RWPE2 (cell line): ENCODE results near the gene LPCAT3.

Experiments
- ATAC-seq: fragments of 200-7000 bp; cut with Tn5 transposase; 3 replicates; pipeline ENCODE4 v1.9.1; 2021; ENCODE audit warnings: low read depth
- DNase-seq: peaks from one replicate; pipeline ENCODE4 v3.0.0-alpha.2; 2020; ENCODE audit warnings: low spot score
- H3K27ac ChIP-seq: fragments of 450-650 bp; 2 replicates; pipeline ENCODE4 v1.5.1; 2017; ENCODE audit warnings: mild to moderate bottlenecking; ENCODE audit not compliant: poor library complexity, severe bottlenecking
- H3K27me3 ChIP-seq: fragments of 250-450 bp; sonication (Bioruptor Pico); 2 replicates; pipeline ENCODE4 v1.5.1; 2021; ENCODE audit warnings: mild to moderate bottlenecking, moderate library complexity; ENCODE audit not compliant: insufficient read depth, poor library complexity, severe bottlenecking
- H3K36me3 ChIP-seq: fragments of 250-450 bp; sonication (Bioruptor Pico); 2 replicates; pipeline ENCODE4 v1.5.1; 2020; ENCODE audit warnings: low read depth, mild to moderate bottlenecking, moderate library complexity
- H3K4me1 ChIP-seq: fragments of 250-450 bp; sonication (Bioruptor Pico); 2 replicates; pipeline ENCODE4 v1.5.1; 2021; ENCODE audit warnings: mild to moderate bottlenecking, moderate library complexity; ENCODE audit not compliant: insufficient read depth, poor library complexity, severe bottlenecking
- H3K4me3 ChIP-seq: fragments of 250-450 bp; sonication (Bioruptor Pico); 2 replicates; pipeline ENCODE4 v1.5.1; 2021; ENCODE audit warnings: mild to moderate bottlenecking, moderate library complexity; ENCODE audit not compliant: severe bottlenecking
- H3K9me3 ChIP-seq: fragments of 250-450 bp; sonication (Bioruptor Pico); 2 replicates; pipeline ENCODE4 v1.5.1; 2021; ENCODE audit warnings: mild to moderate bottlenecking, moderate library complexity; ENCODE audit not compliant: severe bottlenecking
- TF ChIP-seq, protein P1 (sequence below): fragments of 450-650 bp; IDR thresholded peaks from one replicate; pipeline ENCODE4 v1.5.1; 2017; ENCODE audit warnings: mild to moderate bottlenecking, moderate library complexity; ENCODE audit not compliant: poor library complexity, severe bottlenecking

The LPCAT3 gene

DNA sequence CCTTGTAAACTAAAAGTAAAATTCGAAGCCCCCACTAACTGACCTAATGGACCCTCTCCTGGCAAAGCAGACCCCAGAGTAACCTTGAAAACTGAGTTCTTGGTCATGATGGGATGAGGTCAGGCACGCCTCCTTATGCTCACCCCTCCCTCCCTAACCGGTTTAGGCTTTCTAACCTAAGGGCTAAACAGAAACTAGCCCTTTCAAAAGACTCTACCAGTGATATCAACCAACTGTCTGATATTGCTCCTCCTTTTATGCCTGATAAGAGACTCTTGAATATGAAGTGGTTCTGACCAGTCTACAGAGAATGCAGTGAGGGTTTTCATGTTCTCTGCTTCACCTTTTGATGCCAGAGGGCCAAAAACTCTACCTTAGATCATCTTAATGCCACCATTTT, 4.8 kb upstream of the LPCAT3 start:
- Histone ChIP-seq H3K27me3 (no peaks in the 10 kb centered on the region), H3K36me3 (no peaks in the 10 kb centered on the region), H3K4me3 (no peak overlapping the region), H3K4me1 (no peaks in the 10 kb centered on the region), H3K27ac (no peak overlapping the region), H3K9me3 (no peaks in the 10 kb centered on the region)
- no peak for ATAC-seq
- TF ChIP-seq, protein P1, sequence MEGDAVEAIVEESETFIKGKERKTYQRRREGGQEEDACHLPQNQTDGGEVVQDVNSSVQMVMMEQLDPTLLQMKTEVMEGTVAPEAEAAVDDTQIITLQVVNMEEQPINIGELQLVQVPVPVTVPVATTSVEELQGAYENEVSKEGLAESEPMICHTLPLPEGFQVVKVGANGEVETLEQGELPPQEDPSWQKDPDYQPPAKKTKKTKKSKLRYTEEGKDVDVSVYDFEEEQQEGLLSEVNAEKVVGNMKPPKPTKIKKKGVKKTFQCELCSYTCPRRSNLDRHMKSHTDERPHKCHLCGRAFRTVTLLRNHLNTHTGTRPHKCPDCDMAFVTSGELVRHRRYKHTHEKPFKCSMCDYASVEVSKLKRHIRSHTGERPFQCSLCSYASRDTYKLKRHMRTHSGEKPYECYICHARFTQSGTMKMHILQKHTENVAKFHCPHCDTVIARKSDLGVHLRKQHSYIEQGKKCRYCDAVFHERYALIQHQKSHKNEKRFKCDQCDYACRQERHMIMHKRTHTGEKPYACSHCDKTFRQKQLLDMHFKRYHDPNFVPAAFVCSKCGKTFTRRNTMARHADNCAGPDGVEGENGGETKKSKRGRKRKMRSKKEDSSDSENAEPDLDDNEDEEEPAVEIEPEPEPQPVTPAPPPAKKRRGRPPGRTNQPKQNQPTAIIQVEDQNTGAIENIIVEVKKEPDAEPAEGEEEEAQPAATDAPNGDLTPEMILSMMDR: no peak
- DNase-seq: no peak

DNA sequence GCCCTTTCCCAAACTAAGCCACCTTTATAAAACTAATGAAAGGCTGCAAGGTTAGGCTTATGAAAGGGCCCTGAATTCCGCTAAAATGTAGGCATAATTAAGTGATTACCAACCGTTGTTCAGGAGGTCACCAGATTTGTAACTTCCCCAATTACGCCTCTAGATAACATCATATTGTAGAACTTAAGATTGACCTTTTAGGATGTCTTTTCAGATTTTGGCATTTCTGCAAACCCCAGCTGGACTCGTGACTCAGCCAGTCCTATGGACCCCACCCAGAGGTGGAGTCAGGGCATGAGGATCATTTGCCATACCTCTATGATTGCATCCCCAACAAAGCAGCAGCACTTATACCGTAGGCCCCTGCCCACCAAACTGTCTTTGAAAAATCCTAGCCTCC, 3.7 kb upstream of the LPCAT3 start:
- DNase-seq: no peak

DNA sequence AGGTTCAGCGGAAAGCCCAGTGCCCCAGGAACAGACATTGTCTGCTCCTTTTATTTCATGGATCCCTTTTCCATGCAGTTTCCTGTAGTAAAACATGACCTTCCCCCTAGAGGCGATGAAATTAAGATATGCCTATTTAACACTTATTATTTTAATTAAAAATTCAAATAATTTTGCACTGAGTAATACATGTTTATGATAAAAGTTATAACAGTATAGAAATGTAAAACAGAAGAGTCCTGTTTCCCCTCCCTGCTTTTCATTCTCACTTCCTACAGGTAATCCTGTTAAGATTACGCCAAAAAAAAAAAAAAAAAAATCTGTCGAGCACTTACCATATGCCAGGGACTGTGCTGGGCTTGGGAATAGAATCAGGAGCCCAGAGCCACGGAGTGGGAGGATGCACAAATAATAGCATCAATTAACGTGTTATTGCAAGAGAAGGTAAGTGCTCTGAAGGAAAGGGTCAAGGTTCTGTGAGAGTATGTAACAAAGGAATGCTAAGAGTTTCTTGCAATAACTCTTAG, 830 bp upstream of the LPCAT3 start:
- Histone ChIP-seq H3K4me1 (peaks cover 4% of the 10 kb centered on the region), H3K27ac (peak overlapping the region; percentile 71), H3K4me3 (peak overlapping the region; percentile 73), H3K9me3 (no peaks in the 10 kb centered on the region), H3K36me3 (no peaks in the 10 kb centered on the region; the same call in 1 of the 2 replicates), H3K27me3 (no peaks in the 10 kb centered on the region)
- ATAC-seq (no peak), DNase-seq (no peak)
- TF ChIP-seq, protein P1: peak; percentile 79

More for the DNA sequence above, 3.7 kb upstream of the LPCAT3 start:
- H3K4me3 ChIP-seq: no peak overlapping the region
- H3K9me3 ChIP-seq: no peaks in the 10 kb centered on the region
- H3K27me3 ChIP-seq: no peaks in the 10 kb centered on the region
- peaks cover 4% of the 10 kb centered on the region for H3K4me1 ChIP-seq
- H3K27ac ChIP-seq: no peak overlapping the region
- no peaks in the 10 kb centered on the region for H3K36me3 ChIP-seq
- no peak for ATAC-seq
- TF ChIP-seq, protein P1: no peak

DNA sequence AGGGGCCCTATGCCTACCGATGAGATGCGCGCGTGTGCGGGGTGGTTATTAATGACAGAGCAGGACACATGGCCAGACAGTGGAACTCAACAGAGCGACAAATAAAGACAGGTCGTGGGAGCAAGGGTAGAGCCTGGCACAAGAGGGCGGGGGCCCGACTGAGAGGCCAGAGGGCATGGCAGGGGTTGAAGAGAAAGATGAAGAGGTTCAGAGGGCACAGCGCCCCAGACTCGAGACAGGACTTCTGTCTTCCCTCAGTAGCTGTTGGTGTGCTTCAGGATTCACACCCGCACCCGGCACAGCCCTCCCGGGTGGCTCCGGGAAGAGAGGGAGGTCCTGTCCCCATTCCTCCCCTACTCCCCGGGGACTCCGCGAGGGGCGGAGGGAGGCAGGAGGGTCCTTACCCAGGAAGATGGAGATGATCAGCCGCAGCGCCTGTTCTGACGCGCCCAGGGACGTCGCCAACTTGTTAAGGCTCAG, 366 bp downstream of the LPCAT3 start:
- H3K27ac ChIP-seq: peak overlapping the region; percentile 71
- no peaks in the 10 kb centered on the region; the same call in 1 of the 2 replicates for H3K36me3 ChIP-seq
- DNase-seq: no peak
- H3K27me3 ChIP-seq: no peaks in the 10 kb centered on the region
- H3K4me3 ChIP-seq: peak overlapping the region; percentile 73
- peaks cover 4% of the 10 kb centered on the region for H3K4me1 ChIP-seq
- peak; percentile 17 for ATAC-seq
- no peaks in the 10 kb centered on the region for H3K9me3 ChIP-seq
- TF ChIP-seq, protein P1: no peak

DNA sequence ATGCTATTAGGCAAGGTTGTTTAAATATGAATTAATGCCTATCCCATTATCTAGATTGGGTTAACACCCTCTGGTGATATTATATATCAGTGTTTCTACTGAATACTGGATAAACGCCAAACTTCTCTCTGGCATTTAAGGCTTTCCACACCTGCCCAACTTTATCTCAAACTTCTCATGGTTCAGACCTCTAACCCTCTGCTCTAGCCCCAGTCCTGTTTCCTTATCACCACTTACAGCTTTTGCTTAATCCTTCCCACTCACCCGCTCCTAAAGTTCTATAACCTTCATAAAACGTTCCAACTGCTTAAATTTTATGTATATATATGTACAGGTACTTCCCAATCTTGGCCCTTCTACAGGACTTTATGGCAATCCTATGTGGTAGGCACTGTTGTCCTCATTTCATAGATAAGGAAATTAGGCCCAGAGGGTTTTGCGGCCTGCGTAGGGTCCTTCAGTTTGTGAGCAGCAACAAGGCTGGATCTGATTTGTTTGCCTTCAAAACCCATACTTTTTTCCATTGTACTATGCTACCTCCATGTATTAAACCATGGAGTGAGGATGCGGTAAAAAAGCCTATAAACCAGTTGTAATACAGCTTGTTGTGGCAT, 1.2 kb downstream of the LPCAT3 start:
- no peaks in the 10 kb centered on the region; the same call in 1 of the 2 replicates for H3K36me3 ChIP-seq
- ATAC-seq (no peak), DNase-seq (no peak)
- H3K27ac ChIP-seq: no peak overlapping the region
- TF ChIP-seq, protein P1: no peak
- H3K4me3 ChIP-seq: peak overlapping the region; percentile 73
- H3K27me3 ChIP-seq: no peaks in the 10 kb centered on the region
- no peaks in the 10 kb centered on the region for H3K9me3 ChIP-seq
- peaks cover 4% of the 10 kb centered on the region for H3K4me1 ChIP-seq
